Fibroblast of skin of left quadriceps (primary cell): ENCODE results near the gene C9orf43.
A peak's percentile ranks its signal among the peaks of the same experiment; 100 is the strongest.
"Not testable (repeated sequence)": the region's sequence is repeated elsewhere in the genome, so short reads cannot be mapped to it uniquely, and the experiment has no call there.

Experiments used
- DNase-seq, 2 experiments: peaks; one replicate each; pipeline ENCODE4 v3.0.0-alpha.2; 2013; ENCODE audit warnings: low read depth in 2 of 2

Gene C9orf43

GRCh38 chr9:113410207-113410864 is at the start of gene C9orf43, which contains the start of gene POLE3:
Gene C9orf43, plus strand, starts transcription at chr9:113410747. Its CDS starts 2,747 bp downstream, at chr9:113413494.
Gene POLE3, minus strand, starts transcription at chr9:113410675. Its CDS starts 382 bp downstream, at chr9:113410293.
- DNase-seq = peak; percentile 92

GRCh38 chr9:113361304-113362018 is 49.1 kb upstream of the C9orf43 start:
- no peak for DNase-seq

GRCh38 chr9:113363336-113363735 is 47.2 kb upstream of the C9orf43 start:
- no peak for DNase-seq

- no peak for DNase-seq
Measured at GRCh38 chr9:113364951-113365350, 45.6 kb upstream of the C9orf43 start.

- not testable (repeated sequence) for DNase-seq
Measured at GRCh38 chr9:113365652-113366051, 44.9 kb upstream of the C9orf43 start.

- no peak for DNase-seq
Measured at GRCh38 chr9:113368348-113368981, 42.1 kb upstream of the C9orf43 start.

GRCh38 chr9:113368982-113369854 is 41.3 kb upstream of the C9orf43 start:
- DNase-seq = no peak

GRCh38 chr9:113369855-113370140 is 40.7 kb upstream of the C9orf43 start:
- no peak for DNase-seq

GRCh38 chr9:113370806-113371325 is 39.7 kb upstream of the C9orf43 start:
- DNase-seq = no peak

GRCh38 chr9:113372059-113372458 is 38.5 kb upstream of the C9orf43 start:
- DNase-seq = no peak

- no peak for DNase-seq
Measured at GRCh38 chr9:113373256-113373655, 37.3 kb upstream of the C9orf43 start.

- no peak for DNase-seq
Measured at GRCh38 chr9:113373676-113374392, 36.7 kb upstream of the C9orf43 start.

GRCh38 chr9:113375057-113376023 is 35.2 kb upstream of the C9orf43 start:
- DNase-seq = no peak

GRCh38 chr9:113376634-113377567 is 33.6 kb upstream of the C9orf43 start, which contains the start of gene HDHD3:
Gene HDHD3, minus strand, starts transcription at chr9:113376986. Its CDS starts 2,632 bp downstream, at chr9:113374354.
- peak; percentile 31 to 38 for DNase-seq

GRCh38 chr9:113379094-113379828 is 31.3 kb upstream of the C9orf43 start:
- not testable (repeated sequence) for DNase-seq

GRCh38 chr9:113379829-113380210 is 30.7 kb upstream of the C9orf43 start:
- DNase-seq = not testable (repeated sequence)

- no peak for DNase-seq
Measured at GRCh38 chr9:113380869-113381378, 29.6 kb upstream of the C9orf43 start.

- not testable (repeated sequence) for DNase-seq
Measured at GRCh38 chr9:113381441-113381840, 29.1 kb upstream of the C9orf43 start.
